CD4-positive, alpha-beta T cell treated with Interleukin-12 subunit alpha and Interleukin-12 subunit beta, for 1 hour (primary cell): ENCODE data around the gene NAA50.

Experiments
- DNase-seq: peaks from one replicate; pipeline ENCODE4 v3.0.0-alpha.2; 2020

The NAA50 gene

GRCh38 chr3:113741620-113742019 lies 4.4 kb downstream of the NAA50 start:
- no peak for DNase-seq

GRCh38 chr3:113741086-113741485 lies 5.0 kb downstream of the NAA50 start:
- DNase-seq = no peak

DNA sequence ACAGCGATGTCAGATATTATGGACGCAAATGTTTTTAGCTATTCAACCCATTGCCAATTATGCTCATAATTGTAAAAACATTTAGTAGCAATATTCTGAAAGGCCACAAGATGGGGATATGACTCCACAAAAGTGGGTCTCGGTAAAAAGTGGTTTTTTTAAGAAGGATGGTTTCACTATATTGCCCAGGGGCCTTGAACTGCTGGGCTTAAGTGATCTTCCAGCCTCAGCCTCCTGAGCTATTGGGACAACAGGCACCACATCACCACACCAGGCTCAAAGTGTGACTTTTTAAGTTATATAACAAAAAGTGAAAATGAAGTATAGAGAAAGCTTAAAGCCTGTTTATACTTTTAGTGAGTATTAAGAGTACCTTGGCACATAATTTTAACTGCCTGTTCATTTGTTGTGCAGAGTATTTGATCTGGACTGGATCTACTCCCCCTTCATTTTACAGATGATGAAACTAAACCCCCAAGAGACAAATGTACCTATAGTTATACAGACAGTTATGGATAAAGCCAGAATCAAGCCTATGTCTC lies 9.4 kb downstream of the NAA50 start:
- DNase-seq = peak; percentile 79

DNA sequence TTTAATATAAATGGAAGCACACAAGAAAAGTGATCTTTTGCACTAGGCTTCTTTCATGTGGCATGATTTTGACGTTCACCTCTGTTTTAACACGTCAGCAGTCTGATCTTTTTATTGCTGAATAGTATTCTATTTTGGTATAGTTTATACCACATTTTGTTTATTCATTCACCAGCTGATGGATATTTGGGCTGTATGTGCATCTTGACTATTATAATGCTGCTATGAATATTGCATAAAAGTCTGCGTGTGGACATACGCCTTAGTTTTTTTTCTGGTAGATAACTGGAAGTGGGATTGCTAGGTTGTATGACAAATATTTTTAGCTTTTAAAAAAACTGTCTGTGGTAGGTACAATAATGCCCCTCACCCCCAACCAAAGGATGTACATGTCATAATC lies 14.4 kb downstream of the NAA50 start:
- DNase-seq = no peak

DNA sequence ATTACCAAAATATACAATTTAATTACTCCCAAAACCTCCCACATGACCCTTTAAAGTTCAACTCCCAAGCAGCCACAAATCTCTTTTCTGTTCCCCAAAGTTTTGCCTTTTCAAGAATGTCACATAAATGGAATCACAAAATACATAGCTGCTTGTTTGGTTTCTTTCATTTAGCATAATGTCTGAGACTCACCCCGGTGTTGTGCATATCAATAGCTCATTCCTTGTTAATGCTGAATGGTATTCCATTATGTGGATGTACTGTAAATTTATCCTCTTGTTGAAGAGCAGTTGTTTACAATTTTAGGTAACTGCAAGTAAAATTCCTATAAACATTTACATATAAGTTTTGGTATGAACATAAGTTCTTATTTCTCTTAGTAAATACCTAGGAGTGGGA lies 15.5 kb downstream of the NAA50 start:
- no peak for DNase-seq

GRCh38 chr3:113728661-113729060 lies 17.4 kb downstream of the NAA50 start:
- DNase-seq = no peak

DNA sequence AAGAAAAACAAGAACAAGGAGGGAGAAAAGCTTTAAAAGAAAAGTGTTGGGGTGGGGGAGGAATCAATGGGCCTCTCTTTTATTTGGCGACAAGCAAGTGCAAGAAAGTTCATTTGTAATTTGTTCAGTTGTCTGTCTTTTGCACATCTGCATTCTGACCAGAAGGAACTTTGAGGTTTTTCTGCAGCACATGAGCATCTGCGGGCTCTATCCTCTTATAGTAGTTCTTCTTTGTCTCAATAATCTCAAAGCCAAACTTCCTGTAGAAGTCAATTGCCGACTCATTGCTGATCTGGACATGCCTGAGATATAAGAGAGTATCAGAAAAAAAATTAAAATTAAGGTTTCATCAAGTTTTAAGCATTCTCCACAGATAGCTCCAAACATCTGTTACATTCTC lies 24.4 kb downstream of the NAA50 start:
- DNase-seq = no peak

DNA sequence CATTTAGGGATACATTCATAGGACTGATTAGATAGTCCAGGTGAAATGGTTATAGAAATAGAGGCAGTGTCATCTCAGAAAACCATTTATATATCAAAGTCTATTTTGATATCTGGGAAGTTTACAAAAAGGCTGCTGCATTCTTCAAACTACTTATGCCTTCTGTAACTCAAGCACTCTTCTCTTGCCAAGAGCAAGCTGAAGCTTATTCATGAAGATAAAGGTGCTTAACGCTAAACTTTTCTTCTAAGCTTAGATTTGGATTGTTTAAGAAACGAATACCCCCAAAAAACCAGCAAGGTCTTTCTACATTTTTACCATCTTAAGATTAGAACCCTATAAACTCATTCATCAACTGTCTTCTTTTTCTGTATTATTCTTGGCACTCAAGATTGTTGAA lies 26.3 kb downstream of the NAA50 start:
- no peak for DNase-seq

GRCh38 chr3:113719294-113719693 lies 26.8 kb downstream of the NAA50 start:
- no peak for DNase-seq

GRCh38 chr3:113717818-113718217 lies 28.2 kb downstream of the NAA50 start:
- no peak for DNase-seq

GRCh38 chr3:113717308-113717707 lies 28.7 kb downstream of the NAA50 start:
- DNase-seq = no peak

GRCh38 chr3:113714702-113715101 lies 31.3 kb downstream of the NAA50 start:
- no peak for DNase-seq

GRCh38 chr3:113712129-113712528 lies 33.9 kb downstream of the NAA50 start:
- DNase-seq = no peak

DNA sequence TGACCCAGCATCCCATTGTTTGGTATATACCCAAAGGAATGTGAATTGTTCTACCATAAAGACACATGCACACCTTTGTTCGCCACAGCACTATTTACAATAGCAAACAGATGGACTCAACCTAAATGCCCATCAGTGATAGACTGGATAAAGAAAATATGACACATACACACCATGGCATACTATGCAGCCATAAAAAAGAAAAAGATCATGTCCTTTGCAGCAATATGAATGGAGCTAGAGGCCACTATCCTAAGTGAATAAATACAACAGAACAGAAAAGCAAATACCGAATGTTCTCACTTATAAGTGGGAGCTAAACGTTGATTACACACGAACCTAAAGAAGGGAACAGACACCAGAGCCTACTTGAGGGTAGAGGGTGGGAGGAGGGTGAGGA lies 38.2 kb downstream of the NAA50 start:
- DNase-seq = no peak

DNA sequence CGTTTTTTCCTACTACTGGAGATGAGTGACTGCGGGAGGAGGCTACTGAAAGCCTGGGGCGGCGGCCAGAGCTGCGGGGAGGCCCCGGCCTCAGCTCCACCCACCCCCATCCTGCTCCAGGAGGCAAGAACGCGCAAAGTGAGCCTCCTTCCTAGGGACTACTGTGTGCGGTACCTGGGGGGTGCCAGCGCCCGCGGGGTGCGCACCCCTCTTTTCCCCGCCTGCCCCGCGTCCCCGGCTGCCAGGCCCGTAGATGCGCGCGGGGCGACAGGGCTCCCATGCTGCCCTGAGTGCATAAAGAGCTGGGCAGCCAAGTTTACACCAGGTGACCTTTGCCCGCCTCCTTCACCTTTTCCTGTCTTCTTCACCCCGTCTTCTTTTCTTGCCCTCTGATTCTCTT lies 47.1 kb downstream of the NAA50 start:
- DNase-seq = no peak

GRCh38 chr3:113698213-113698742 lies 47.8 kb downstream of the NAA50 start:
- DNase-seq = no peak

GRCh38 chr3:113697500-113698090 lies 48.5 kb downstream of the NAA50 start:
- no peak for DNase-seq

- DNase-seq = peak; percentile 99
These were observed 49.2 kb downstream of the NAA50 start for GRCh38 chr3:113696658-113697499.

DNA sequence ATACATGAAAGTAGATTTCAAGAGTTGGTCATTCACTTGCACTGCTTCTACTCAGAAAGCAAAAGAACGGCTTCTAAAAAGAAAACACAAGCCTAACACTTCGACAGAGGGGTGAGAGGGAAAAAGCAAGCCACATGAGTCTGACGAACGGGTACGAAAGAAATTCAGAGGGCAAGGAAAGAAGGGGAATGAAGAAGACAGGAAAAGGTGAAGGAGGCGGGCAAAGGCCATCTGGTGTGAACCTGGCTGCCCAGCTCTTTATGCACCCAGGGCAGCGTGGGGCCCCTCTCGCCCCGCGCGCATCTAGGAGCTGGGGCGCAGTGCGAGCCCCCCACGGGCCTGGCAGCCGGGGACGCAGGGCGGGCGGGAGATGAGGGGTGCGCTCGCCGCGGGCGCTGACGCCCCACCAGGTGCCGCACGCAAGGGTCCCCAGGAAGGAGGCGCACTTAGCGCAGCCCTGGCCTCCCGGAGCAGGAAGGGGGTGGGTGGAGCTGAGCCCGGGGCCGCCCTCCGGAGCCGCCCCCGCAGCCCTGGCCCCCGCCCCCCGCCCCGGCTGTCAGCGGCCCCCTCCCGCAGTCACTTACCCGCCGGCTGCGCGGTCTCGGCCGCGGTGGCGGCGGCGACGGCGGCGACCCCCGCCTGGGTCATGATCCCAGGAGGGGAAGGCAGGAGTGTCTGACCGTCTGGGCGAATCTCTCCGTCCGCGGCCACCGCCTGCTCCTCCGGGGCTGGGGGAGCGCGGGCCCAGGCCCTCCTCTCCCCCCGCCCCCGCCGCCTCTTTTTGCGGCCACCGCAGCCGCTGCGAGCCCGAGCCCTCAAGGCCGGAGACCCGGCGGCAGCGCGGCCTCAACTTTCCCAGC lies 50.0 kb downstream of the NAA50 start, which contains the start of gene USF3:
USF3 (minus strand) TSS at position 857 of the 860 bp plus-strand sequence. CDS start 21,764 bp downstream, outside the sequence.
- peak; percentile 88 for DNase-seq

- DNase-seq = no peak
These were observed 50.6 kb downstream of the NAA50 start for GRCh38 chr3:113695431-113695785.

DNA sequence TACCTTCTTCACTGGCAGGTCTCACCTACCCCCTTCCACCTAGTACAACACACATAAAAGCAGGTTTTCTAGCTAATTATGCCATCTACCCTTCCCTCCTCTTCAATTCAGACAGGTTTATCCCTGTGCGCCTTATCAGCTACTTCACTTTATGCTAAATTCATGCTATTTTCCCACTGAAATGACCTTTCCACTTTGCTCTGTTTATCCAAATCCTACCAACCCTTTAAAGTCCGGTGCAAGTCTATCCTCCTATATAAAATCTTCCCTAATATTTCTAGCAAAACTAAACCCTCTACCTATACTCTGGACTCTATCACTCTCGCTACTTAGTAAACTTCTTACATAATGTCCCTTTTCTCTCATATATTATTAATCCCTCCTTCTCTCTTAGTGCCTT lies 55.6 kb downstream of the NAA50 start:
- no peak for DNase-seq

GRCh38 chr3:113685956-113686721 lies 59.9 kb downstream of the NAA50 start:
- DNase-seq = no peak
